ENCODE results near the gene PDE6D.
A peak's percentile ranks its signal among the peaks of the same experiment; 100 is the strongest.

Gene PDE6D

DNA sequence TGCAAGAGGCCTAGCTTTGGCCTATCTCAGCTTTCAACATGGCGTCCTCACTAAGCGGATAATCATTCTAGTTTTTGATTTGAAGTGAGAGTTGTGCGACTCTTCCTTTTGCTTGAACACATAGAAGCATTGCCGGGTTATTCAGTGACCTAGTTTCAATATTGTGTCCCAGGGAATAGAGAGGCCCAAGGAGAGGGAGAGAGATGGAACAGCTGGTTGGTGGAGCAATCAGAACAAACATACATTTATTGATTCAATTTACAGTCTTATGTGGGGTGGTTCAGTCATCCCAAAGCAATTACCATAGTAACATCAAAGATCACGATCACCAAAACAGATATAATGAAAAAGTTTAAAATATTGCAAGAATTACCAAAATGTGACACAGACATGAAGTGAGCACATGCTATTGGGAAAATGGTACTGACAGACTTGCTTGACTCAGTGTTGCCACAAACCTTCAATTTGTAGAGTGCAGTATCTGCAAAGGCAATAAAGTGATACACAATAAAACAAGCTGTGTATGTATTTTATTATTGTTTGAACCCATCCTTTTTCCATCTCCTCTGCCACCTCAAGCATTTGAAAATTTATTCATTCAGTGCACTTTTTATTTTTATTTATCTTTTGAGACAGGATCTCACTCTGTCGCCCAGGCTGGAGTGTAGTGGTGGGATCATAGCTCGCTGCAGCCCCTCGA is 35.4 kb upstream of the PDE6D start:
- TF ChIP-seq CREB1 (IDR thresholded peaks at IDR 0.05; ENCODE audit: low read depth) = no peak
- TF ChIP-seq, protein P1, sequence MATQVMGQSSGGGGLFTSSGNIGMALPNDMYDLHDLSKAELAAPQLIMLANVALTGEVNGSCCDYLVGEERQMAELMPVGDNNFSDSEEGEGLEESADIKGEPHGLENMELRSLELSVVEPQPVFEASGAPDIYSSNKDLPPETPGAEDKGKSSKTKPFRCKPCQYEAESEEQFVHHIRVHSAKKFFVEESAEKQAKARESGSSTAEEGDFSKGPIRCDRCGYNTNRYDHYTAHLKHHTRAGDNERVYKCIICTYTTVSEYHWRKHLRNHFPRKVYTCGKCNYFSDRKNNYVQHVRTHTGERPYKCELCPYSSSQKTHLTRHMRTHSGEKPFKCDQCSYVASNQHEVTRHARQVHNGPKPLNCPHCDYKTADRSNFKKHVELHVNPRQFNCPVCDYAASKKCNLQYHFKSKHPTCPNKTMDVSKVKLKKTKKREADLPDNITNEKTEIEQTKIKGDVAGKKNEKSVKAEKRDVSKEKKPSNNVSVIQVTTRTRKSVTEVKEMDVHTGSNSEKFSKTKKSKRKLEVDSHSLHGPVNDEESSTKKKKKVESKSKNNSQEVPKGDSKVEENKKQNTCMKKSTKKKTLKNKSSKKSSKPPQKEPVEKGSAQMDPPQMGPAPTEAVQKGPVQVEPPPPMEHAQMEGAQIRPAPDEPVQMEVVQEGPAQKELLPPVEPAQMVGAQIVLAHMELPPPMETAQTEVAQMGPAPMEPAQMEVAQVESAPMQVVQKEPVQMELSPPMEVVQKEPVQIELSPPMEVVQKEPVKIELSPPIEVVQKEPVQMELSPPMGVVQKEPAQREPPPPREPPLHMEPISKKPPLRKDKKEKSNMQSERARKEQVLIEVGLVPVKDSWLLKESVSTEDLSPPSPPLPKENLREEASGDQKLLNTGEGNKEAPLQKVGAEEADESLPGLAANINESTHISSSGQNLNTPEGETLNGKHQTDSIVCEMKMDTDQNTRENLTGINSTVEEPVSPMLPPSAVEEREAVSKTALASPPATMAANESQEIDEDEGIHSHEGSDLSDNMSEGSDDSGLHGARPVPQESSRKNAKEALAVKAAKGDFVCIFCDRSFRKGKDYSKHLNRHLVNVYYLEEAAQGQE (IDR thresholded peaks at IDR 0.05; ENCODE audit: low read depth) = no peak
- TF ChIP-seq EGR1 (IDR thresholded peaks at IDR 0.05) = no peak
- no peak for TF ChIP-seq TEAD4 (IDR thresholded peaks at IDR 0.05)
- TF ChIP-seq TCF12 (IDR thresholded peaks at IDR 0.05; ENCODE audit: low read depth) = no peak
- TF ChIP-seq FOXM1 (IDR thresholded peaks at IDR 0.05; ENCODE audit: borderline replicate concordance, low read depth) = no peak
- TF ChIP-seq, protein P2, sequence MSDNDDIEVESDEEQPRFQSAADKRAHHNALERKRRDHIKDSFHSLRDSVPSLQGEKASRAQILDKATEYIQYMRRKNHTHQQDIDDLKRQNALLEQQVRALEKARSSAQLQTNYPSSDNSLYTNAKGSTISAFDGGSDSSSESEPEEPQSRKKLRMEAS (IDR thresholded peaks at IDR 0.05) = no peak
- TF ChIP-seq EP300 (IDR thresholded peaks at IDR 0.05; ENCODE audit: borderline replicate concordance) = no peak
- no peak for TF ChIP-seq CEBPB (IDR thresholded peaks at IDR 0.05)
- TF ChIP-seq NFIC (IDR thresholded peaks at IDR 0.05) = no peak
- no peak for TF ChIP-seq USF1 (IDR thresholded peaks at IDR 0.05)
- no peak for TF ChIP-seq TAF1 (IDR thresholded peaks at IDR 0.05; ENCODE audit: low read depth)
- no peak for TF ChIP-seq ZBTB7A (IDR thresholded peaks at IDR 0.05; ENCODE audit: low read depth)
- TF ChIP-seq YY1 (IDR thresholded peaks at IDR 0.05; ENCODE audit: low read depth) = no peak
- no peak for TF ChIP-seq RAD21 (IDR thresholded peaks at IDR 0.05; ENCODE audit: low read depth)

DNA sequence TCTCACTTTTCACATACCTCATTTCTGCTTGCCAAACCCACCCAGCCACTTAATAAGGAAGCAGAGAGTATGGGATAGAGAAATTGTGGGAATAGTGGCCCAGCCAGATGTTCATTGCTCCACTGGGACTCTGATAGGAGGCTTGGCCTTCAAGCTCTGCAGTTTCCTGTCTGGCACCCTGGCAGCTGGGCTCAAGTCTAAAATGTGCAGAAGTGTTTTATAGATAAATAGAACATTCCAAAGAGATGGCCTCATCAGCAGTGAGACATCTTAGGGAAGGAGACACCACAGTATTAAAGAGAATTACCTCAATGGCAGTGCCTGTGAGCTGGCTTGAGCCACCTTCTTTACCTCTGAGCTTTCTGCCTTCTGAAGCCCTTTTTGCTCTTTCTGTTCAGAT is 29.8 kb upstream of the PDE6D start:
- TF ChIP-seq ZBTB7A (IDR thresholded peaks at IDR 0.05; ENCODE audit: low read depth) = no peak
- TF ChIP-seq TAF1 (IDR thresholded peaks at IDR 0.05; ENCODE audit: low read depth) = no peak
- TF ChIP-seq YY1 (IDR thresholded peaks at IDR 0.05; ENCODE audit: low read depth) = no peak

GRCh38 chr2:231807020-231807419 is 25.9 kb upstream of the PDE6D start:
- TF ChIP-seq TEAD4 (IDR thresholded peaks at IDR 0.05) (no peak), EP300 (IDR thresholded peaks at IDR 0.05; ENCODE audit: borderline replicate concordance) (no peak), FOXM1 (IDR thresholded peaks at IDR 0.05; ENCODE audit: borderline replicate concordance, low read depth) (no peak)

DNA sequence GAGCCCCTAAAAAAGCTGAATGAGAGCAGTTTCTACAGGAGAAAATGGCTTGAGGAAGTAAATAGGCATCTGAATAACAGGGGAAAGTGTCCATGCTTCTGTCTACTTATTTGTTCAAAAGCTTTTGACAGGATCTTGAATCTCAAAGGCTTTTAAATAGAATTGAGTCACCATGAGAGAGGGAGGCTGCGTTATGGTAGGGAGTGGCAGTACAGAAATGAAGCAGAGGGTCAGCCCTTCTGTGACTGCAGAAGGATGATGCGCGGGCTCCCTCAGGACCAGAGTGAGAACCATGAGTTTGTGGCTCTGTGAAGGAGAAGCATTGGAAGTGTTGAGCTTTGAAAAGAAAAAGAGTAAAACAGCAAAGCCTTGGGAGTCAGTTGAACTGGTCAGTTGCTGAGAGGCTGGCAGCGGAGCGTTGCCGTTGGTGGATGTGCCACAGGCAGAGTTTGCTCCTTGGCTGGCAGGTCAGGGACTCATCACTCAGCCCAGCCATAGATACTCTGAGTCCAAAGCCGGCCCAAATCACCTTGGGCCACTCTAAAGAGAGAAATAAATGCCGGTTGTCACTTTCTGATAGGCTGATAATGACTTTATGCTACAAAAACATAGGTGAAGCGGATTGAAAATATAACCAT is 22.5 kb upstream of the PDE6D start:
- TF ChIP-seq CEBPB (IDR thresholded peaks at IDR 0.05) (no peak), ZBTB7A (IDR thresholded peaks at IDR 0.05; ENCODE audit: low read depth) (no peak), NFIC (IDR thresholded peaks at IDR 0.05) (no peak), EP300 (IDR thresholded peaks at IDR 0.05; ENCODE audit: borderline replicate concordance) (no peak), TCF12 (IDR thresholded peaks at IDR 0.05; ENCODE audit: low read depth) (no peak), TAF1 (IDR thresholded peaks at IDR 0.05; ENCODE audit: low read depth) (no peak), RAD21 (IDR thresholded peaks at IDR 0.05; ENCODE audit: low read depth) (no peak), TEAD4 (IDR thresholded peaks at IDR 0.05) (no peak)
- TF ChIP-seq, protein P2 (IDR thresholded peaks at IDR 0.05) = no peak

- TF ChIP-seq CREB1 (IDR thresholded peaks at IDR 0.05; ENCODE audit: low read depth) (no peak), RAD21 (IDR thresholded peaks at IDR 0.05; ENCODE audit: low read depth) (peak; percentile 23; the same call in 1 of the 2 replicates)
These were observed 19.5 kb upstream of the PDE6D start for GRCh38 chr2:231800493-231801091.

GRCh38 chr2:231795525-231796327 is 14.6 kb upstream of the PDE6D start:
- TF ChIP-seq TCF12 (IDR thresholded peaks at IDR 0.05; ENCODE audit: low read depth) (peak; percentile 22; the same call in 1 of the 2 replicates), TEAD4 (IDR thresholded peaks at IDR 0.05) (peak; percentile 48; the same call in 1 of the 2 replicates), YY1 (IDR thresholded peaks at IDR 0.05; ENCODE audit: low read depth) (no peak), NFIC (IDR thresholded peaks at IDR 0.05) (peak; percentile 84)
- TF ChIP-seq, protein P1 (IDR thresholded peaks at IDR 0.05; ENCODE audit: low read depth) = no peak

Measured in Ishikawa (cell line).